NCI-H2107 treated with DMSO at 0.1 percent for 48 hours (cell line): ENCODE data around the gene HS6ST3.

Experiments
- DNase-seq: peaks from one replicate; lab custom pipeline; 2025; ENCODE audit not compliant: unreplicated experiment; lab: John Stamatoyannopoulos, UW

HS6ST3 gene

GRCh38 chr13:96421314-96421713, 331.4 kb downstream of the HS6ST3 start:
- DNase-seq: no peak

- DNase-seq: no peak
These were observed 332.1 kb downstream of the HS6ST3 start for GRCh38 chr13:96422002-96422401.

GRCh38 chr13:96426167-96426566, 336.3 kb downstream of the HS6ST3 start:
- no peak for DNase-seq

- DNase-seq: no peak
These were observed 339.0 kb downstream of the HS6ST3 start for GRCh38 chr13:96428911-96429310.

- DNase-seq: no peak
These were observed 341.2 kb downstream of the HS6ST3 start for GRCh38 chr13:96431044-96431581.

- DNase-seq: no peak
These were observed 354.8 kb downstream of the HS6ST3 start for GRCh38 chr13:96444676-96445075.

- DNase-seq: no peak
These were observed 360.0 kb downstream of the HS6ST3 start for GRCh38 chr13:96449920-96450319.

GRCh38 chr13:96450326-96451020, 360.6 kb downstream of the HS6ST3 start:
- no peak for DNase-seq

- no peak for DNase-seq
These were observed 364.6 kb downstream of the HS6ST3 start for GRCh38 chr13:96454466-96454865.

GRCh38 chr13:96460609-96461008, 370.7 kb downstream of the HS6ST3 start:
- DNase-seq: no peak

GRCh38 chr13:96473526-96474180, 383.7 kb downstream of the HS6ST3 start:
- no peak for DNase-seq

GRCh38 chr13:96474181-96474557, 384.3 kb downstream of the HS6ST3 start:
- DNase-seq: no peak

- DNase-seq: no peak
These were observed 385.2 kb downstream of the HS6ST3 start for GRCh38 chr13:96475103-96475502.

- DNase-seq: no peak
These were observed 391.6 kb downstream of the HS6ST3 start for GRCh38 chr13:96481482-96481881.

- DNase-seq: no peak
These were observed 400.6 kb downstream of the HS6ST3 start for GRCh38 chr13:96490496-96490989.

GRCh38 chr13:96491103-96491502, 401.2 kb downstream of the HS6ST3 start:
- no peak for DNase-seq

- DNase-seq: no peak
These were observed 402.9 kb downstream of the HS6ST3 start for GRCh38 chr13:96492766-96493165.

- no peak for DNase-seq
These were observed 409.7 kb downstream of the HS6ST3 start for GRCh38 chr13:96499656-96500055.

GRCh38 chr13:96500953-96501352, 411.0 kb downstream of the HS6ST3 start:
- DNase-seq: no peak

GRCh38 chr13:96503481-96503880, 413.6 kb downstream of the HS6ST3 start:
- DNase-seq: no peak

- DNase-seq: no peak
These were observed 421.7 kb downstream of the HS6ST3 start for GRCh38 chr13:96511587-96511986.

- DNase-seq: no peak
These were observed 429.5 kb downstream of the HS6ST3 start for GRCh38 chr13:96519380-96519779.
